Measurements from ENCODE around the gene SPNS2.

- TF ChIP-seq YY1 (IDR thresholded peaks at IDR 0.05; ENCODE audit: low read depth) = no peak
- no peak for TF ChIP-seq RFX5 (IDR thresholded peaks at IDR 0.05; ENCODE audit: low read length)
- TF ChIP-seq CTCF (IDR thresholded peaks at IDR 0.05) = no peak
- no peak for TF ChIP-seq RCOR1 (IDR thresholded peaks at IDR 0.05; ENCODE audit: low read length)
- no peak for TF ChIP-seq TAF1 (IDR thresholded peaks at IDR 0.05; ENCODE audit: borderline replicate concordance, low read depth, low read length)
- TF ChIP-seq FOXM1 (IDR thresholded peaks at IDR 0.05; ENCODE audit: low read depth) = no peak
- TF ChIP-seq MAX (IDR thresholded peaks at IDR 0.05; ENCODE audit: low read depth) = no peak
- TF ChIP-seq NRF1 (IDR thresholded peaks at IDR 0.05; ENCODE audit: low read depth, low read length) = no peak
- no peak for TF ChIP-seq EZH2phosphoT487 (IDR thresholded peaks at IDR 0.05; ENCODE audit: borderline replicate concordance, low read depth)
These were observed 18.1 kb downstream of the SPNS2 start for GRCh38 chr17:4516735-4517134.

All from SK-N-SH (cell line).